Measurements from ENCODE around the gene SMAD7. TPM values are rescaled to one million over a fixed set of nuclear protein-coding genes. Genes with fewer than 3 reads are reported as not detected.

The SMAD7 gene
- total and polyA plus RNA-seq, 7 donors = 13.2 to 29.1 (median 19.0) TPM

- no peaks in the 10 kb centered on the region for H3K27me3 ChIP-seq
- intact Hi-C loops (cut with DNase I) = no loop called here
- 36 to 40% methylated on average over 7 of the region's 7 CpGs for WGBS, 2 donors
- H3K27ac ChIP-seq = peak overlapping the region; percentile 72 to 96 (median 81)
- H3K4me3 ChIP-seq = peak overlapping the region; percentile 20 to 49 (median 38)
- no peak for TF ChIP-seq EP300 (IDR thresholded peaks at IDR 0.05)
- no peak for TF ChIP-seq POLR2AphosphoS5 (IDR thresholded peaks at IDR 0.05)
- TF ChIP-seq, protein P1, sequence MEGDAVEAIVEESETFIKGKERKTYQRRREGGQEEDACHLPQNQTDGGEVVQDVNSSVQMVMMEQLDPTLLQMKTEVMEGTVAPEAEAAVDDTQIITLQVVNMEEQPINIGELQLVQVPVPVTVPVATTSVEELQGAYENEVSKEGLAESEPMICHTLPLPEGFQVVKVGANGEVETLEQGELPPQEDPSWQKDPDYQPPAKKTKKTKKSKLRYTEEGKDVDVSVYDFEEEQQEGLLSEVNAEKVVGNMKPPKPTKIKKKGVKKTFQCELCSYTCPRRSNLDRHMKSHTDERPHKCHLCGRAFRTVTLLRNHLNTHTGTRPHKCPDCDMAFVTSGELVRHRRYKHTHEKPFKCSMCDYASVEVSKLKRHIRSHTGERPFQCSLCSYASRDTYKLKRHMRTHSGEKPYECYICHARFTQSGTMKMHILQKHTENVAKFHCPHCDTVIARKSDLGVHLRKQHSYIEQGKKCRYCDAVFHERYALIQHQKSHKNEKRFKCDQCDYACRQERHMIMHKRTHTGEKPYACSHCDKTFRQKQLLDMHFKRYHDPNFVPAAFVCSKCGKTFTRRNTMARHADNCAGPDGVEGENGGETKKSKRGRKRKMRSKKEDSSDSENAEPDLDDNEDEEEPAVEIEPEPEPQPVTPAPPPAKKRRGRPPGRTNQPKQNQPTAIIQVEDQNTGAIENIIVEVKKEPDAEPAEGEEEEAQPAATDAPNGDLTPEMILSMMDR (IDR thresholded peaks at IDR 0.05) = no peak
- TF ChIP-seq POLR2A (IDR thresholded peaks at IDR 0.05) = no peak
- H3K9me3 ChIP-seq = no peaks in the 10 kb centered on the region
- peaks cover 0 to 72% (median 65%) of the 10 kb centered on the region in 4 donors for H3K4me1 ChIP-seq
- peaks cover 0 to 17% (median 10%) of the 10 kb centered on the region in 4 donors for H3K36me3 ChIP-seq
- peak; percentile 37 for DNase-seq
Observed at GRCh38 chr18:48922226-48922800, 28.5 kb downstream of the SMAD7 start.

GRCh38 chr18:48921305-48922225, 29.2 kb downstream of the SMAD7 start:
- peak; percentile 63 for DNase-seq
- WGBS, 2 donors = 88 to 90% methylated on average over 34 of the region's 34 CpGs
- peaks cover 0 to 17% (median 10%) of the 10 kb centered on the region in 4 donors for H3K36me3 ChIP-seq
- H3K9me3 ChIP-seq = no peaks in the 10 kb centered on the region
- no peaks in the 10 kb centered on the region for H3K27me3 ChIP-seq
- no peak overlapping the region for H3K4me3 ChIP-seq
- intact Hi-C loops (cut with DNase I) = no loop called here
- TF ChIP-seq, protein P1 (IDR thresholded peaks at IDR 0.05) = no peak
- TF ChIP-seq EP300 (IDR thresholded peaks at IDR 0.05) (no peak), POLR2AphosphoS5 (IDR thresholded peaks at IDR 0.05) (no peak), POLR2A (IDR thresholded peaks at IDR 0.05) (no peak)
- H3K27ac ChIP-seq = peak overlapping the region in 3 of 4 donors; percentile 72 to 96 (median 87)
- peaks cover 0 to 64% (median 58%) of the 10 kb centered on the region in 4 donors for H3K4me1 ChIP-seq

GRCh38 chr18:48920408-48921038, 30.2 kb downstream of the SMAD7 start:
- no peaks in the 10 kb centered on the region for H3K27me3 ChIP-seq
- no peak overlapping the region for H3K4me3 ChIP-seq
- WGBS, 2 donors = 82 to 84% methylated on average over 16 of the region's 16 CpGs
- peak overlapping the region in 3 of 4 donors; percentile 7 to 96 (median 15) for H3K27ac ChIP-seq
- DNase-seq = peak; percentile 53
- intact Hi-C loops (cut with DNase I) = no loop called here
- peaks cover 0 to 56% (median 50%) of the 10 kb centered on the region in 4 donors for H3K4me1 ChIP-seq
- TF ChIP-seq POLR2AphosphoS5 (IDR thresholded peaks at IDR 0.05) (no peak), EP300 (IDR thresholded peaks at IDR 0.05) (no peak), POLR2A (IDR thresholded peaks at IDR 0.05) (no peak)
- TF ChIP-seq, protein P1 (IDR thresholded peaks at IDR 0.05) = no peak
- H3K36me3 ChIP-seq = peaks cover 0 to 17% (median 10%) of the 10 kb centered on the region in 4 donors
- H3K9me3 ChIP-seq = no peaks in the 10 kb centered on the region

GRCh38 chr18:48919547-48919946, 31.2 kb downstream of the SMAD7 start:
- no peak for TF ChIP-seq EP300 (IDR thresholded peaks at IDR 0.05)
- no peaks in the 10 kb centered on the region for H3K9me3 ChIP-seq
- H3K27me3 ChIP-seq = no peaks in the 10 kb centered on the region
- DNase-seq = peak; percentile 14
- peaks cover 0 to 50% (median 40%) of the 10 kb centered on the region in 4 donors for H3K4me1 ChIP-seq
- no peak overlapping the region for H3K27ac ChIP-seq
- intact Hi-C loops (cut with DNase I) = no loop called here
- H3K4me3 ChIP-seq = no peak overlapping the region
- peaks cover 0 to 17% (median 10%) of the 10 kb centered on the region in 4 donors for H3K36me3 ChIP-seq
- WGBS, 2 donors = 66 to 81% methylated on average over 3 of the region's 3 CpGs
